Activated CD8-positive, alpha-beta memory T cell treated with anti-CD3 and anti-CD28 coated beads, Interleukin-2, amount 50 U/mL, for 24 hours (primary cell): ENCODE measurements around the gene PPP2R3C.
"Not testable (repeated sequence)": the region's sequence is repeated elsewhere in the genome, so short reads cannot be mapped to it uniquely, and the experiment has no call there.

Experiments
- DNase-seq: peaks from one replicate; pipeline ENCODE4 v3.0.0-alpha.2; 2020; ENCODE audit errors: extremely low read depth

Gene PPP2R3C

DNA sequence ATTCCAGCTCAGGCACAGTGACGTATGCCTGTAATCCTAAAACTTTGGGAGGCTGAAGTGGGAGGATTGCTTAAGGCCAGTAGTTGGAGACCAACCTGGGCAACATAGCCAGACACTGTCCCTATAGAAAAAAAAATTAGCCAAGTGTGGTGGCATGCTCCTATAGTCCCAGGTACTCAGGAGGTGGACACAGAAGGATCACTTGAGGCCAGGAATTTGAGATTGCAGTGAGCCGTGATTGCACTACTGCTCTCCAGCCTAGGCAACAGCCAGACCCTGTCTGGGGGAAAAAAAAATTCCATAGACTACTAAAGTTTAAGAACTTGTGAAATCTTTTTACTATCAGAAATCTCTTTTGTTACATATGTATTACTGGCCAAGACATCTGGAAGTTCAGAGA, 69.2 kb downstream of the PPP2R3C start:
- no peak for DNase-seq

DNA sequence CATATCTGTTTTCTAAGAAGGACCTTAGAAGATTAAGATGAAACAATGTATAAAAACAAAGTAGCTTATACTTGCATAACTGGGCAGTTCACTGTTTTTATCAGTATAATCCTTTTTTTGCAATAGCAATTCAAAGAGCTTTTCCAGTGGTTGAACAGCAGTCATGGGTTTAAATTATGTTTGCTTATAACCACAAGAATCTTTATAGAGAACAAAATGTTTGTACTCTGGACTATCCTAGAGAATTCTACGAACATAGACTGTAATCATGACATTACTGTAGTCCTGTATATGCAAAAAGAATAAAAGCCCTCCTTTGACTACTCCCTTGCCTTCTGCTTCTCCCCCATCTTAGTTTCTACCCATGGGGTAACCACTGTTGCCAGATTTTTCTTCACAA, 70.0 kb downstream of the PPP2R3C start:
- no peak for DNase-seq

GRCh38 chr14:35050652-35051051, 71.1 kb downstream of the PPP2R3C start:
- DNase-seq = no peak

DNA sequence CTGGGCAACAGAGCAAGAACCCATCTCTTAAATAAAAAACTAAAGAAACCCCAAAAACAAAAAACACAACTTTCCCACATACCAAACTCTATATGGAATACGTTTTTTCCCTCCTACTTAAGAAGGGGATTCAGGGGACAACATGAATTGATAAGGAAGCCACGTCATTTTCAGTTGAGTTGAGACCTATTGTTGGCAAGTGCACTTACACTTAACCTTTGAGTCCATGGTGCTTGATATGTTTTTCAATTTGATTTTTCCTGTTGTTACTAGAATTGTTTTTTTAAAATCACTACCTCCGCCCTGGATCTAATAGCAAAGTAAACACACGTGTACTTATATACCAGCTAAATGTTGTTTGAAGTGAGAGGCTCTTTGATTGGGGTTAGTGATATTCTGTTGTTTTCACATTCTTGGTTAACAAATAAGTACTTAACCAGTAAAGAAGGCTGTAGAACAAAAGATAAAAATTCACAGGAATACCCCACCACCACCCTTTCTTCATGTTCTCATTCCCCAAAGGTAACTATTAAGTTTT, 73.7 kb downstream of the PPP2R3C start:
- DNase-seq = no peak

DNA sequence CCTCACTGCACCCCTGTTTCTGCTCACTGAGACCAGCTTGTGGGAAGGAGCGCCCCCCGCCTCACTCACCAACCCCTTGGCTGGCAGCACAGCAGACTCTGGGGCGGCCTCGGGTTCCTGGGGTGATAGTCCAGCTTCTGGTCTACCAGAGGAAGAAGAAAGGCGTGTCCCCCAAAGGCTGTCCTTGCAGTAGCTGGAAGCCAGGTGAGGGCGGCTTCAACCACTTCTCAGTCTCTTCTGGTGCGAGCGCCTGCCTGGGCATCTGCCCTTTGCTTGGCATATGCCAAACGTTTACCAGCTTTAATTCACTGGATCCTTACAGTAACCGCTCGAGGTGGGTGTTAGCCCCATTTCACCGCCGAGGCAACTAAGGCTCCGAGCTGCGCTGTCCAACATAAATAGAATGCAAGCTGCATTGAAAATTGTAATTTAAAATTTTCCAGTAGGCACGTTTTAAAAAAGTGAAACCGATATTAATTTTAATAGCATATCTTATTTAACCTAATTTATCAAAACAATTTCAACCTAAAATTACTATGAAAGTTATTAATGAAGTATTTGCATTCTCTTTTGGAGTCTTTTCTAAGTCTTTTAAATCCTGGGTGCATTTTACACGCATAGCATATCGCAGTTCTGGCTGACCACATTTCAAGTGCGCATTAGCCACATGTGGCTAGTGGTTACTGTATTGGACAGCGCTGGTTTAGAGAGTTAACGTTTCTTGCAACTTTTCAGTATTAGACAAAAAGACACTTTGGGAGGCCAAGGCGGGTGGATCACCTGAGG, 74.8 kb downstream of the PPP2R3C start:
- no peak for DNase-seq

GRCh38 chr14:35046048-35046750, 75.6 kb downstream of the PPP2R3C start, which contains the start of gene FAM177A1:
TSS of gene FAM177A1 (plus strand) at chr14:35046272. CDS start at chr14:35046464, 192 bp downstream.
- peak; percentile 97 for DNase-seq

DNA sequence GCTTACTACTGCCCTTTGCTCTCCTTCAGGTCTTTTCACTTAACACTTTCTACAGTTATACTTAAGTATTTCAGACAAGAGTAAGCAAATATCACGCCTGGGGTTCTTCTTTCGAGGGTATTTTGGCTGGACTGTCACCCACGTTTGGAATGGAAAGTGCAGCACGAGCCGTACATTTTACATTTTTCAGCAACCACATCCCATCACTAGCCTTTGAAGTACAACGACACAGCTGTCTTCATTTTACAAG, 76.1 kb downstream of the PPP2R3C start:
- no peak for DNase-seq

- no peak for DNase-seq
These were observed 76.6 kb downstream of the PPP2R3C start for GRCh38 chr14:35044939-35045797.

DNA sequence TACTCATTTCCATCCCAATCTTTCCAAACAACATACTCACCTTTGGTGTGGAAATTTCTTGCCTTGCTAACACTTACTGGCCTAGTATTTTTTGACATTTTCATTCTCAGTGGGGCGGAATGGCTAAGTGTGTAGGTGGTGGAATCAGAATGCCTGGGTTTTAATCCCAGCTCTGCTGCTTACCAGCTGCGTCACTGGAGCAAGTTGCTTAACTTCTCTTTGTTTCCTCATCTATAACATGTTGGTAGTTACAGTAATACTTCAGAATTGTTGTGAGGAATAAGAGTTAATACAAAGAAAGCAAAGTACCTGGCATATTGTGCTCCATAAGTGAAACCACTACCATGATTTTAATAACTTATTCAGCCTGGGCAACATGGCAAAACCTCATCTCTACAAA, 78.7 kb downstream of the PPP2R3C start:
- DNase-seq = no peak

DNA sequence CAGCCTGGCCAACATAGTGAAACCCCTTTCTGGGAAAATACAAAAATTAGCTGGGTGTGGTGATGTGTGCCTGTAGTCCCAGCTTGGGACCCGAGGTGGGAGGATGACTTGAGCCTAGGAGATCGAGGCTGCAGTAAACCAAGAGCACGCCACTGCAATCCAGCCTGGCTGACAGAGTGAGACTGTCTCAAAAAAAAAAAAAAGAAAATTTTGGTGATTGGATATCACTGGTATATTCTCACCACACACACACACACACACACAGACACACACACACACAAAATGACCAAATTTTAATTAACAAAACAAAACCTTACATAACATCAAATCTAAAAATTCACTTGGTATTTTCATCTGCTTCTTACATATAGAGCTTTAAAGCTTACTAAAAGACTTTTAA, 79.2 kb downstream of the PPP2R3C start:
- no peak for DNase-seq

DNA sequence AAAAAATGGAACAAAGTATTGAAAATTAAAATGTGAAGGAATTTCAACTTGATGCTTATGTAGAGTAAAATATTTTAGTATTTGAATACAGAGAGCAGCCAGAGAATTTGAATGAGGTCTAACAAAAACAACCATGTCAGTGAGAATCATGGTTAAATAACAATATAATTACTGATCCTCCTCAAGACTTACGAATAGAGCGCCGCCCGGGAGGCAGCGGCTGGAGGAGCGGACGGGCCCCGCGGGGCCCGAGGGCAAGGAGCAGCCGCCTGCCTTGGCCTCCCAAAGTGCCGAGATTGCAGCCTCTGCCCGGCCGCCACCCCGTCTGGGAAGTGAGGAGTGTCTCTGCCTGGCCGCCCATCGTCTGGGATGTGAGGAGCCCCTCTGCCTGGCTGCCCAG, 83.5 kb downstream of the PPP2R3C start:
- not testable (repeated sequence) for DNase-seq
